ENCODE data around the gene FGR.

FGR gene

GRCh38 chr1:27615346-27616192, 19.4 kb downstream of the FGR start:
- DNase-seq = peak; percentile 16 to 52

GRCh38 chr1:27614625-27615344, 20.2 kb downstream of the FGR start:
- DNase-seq = peak in 1 of 2 donors; percentile 2

- DNase-seq = no peak
Measured at GRCh38 chr1:27614043-27614624, 20.9 kb downstream of the FGR start.

GRCh38 chr1:27612718-27613117, 22.3 kb downstream of the FGR start:
- DNase-seq = no peak

GRCh38 chr1:27611450-27611849, 23.5 kb downstream of the FGR start:
- peak in 1 of 2 donors; percentile 1 for DNase-seq

GRCh38 chr1:27609618-27610240, 25.3 kb downstream of the FGR start:
- peak in 1 of 2 donors; percentile 5 for DNase-seq

GRCh38 chr1:27609210-27609555, 25.8 kb downstream of the FGR start:
- peak; percentile 38 to 72 for DNase-seq

GRCh38 chr1:27607239-27607804, 27.7 kb downstream of the FGR start:
- DNase-seq = peak; percentile 15 to 62

GRCh38 chr1:27606708-27607238, 28.2 kb downstream of the FGR start:
- peak in 1 of 2 donors; percentile 17 for DNase-seq

GRCh38 chr1:27605796-27606707, 28.9 kb downstream of the FGR start:
- peak; percentile 44 to 57 for DNase-seq

GRCh38 chr1:27605300-27605766, 29.7 kb downstream of the FGR start:
- no peak for DNase-seq

- no peak for DNase-seq
Measured at GRCh38 chr1:27604579-27605299, 30.2 kb downstream of the FGR start.

GRCh38 chr1:27603681-27604578, 31.1 kb downstream of the FGR start, which contains the start of gene AHDC1:
Gene AHDC1, minus strand, starts transcription at chr1:27604144. Its CDS starts 52,029 bp downstream, at chr1:27552115.
- DNase-seq = peak; percentile 75 to 89

- no peak for DNase-seq
Measured at GRCh38 chr1:27603309-27603680, 31.7 kb downstream of the FGR start.

- DNase-seq = no peak
Measured at GRCh38 chr1:27602462-27603308, 32.3 kb downstream of the FGR start.

GRCh38 chr1:27601771-27602461, 33.1 kb downstream of the FGR start:
- DNase-seq = no peak

GRCh38 chr1:27601321-27601770, 33.6 kb downstream of the FGR start:
- no peak for DNase-seq

All from inflammatory macrophage (primary cell).